B cell (primary cell): Measurements from ENCODE around the gene MGA.

ENCODE experiments used
- EZH2 ChIP-seq: IDR thresholded peaks from 2 replicates; pipeline ENCODE4 v1.6.1; 2012; ENCODE audit warnings: borderline replicate concordance, low read depth, mild to moderate bottlenecking, moderate library complexity, low read length; ENCODE audit not compliant: insufficient read depth, poor library complexity, severe bottlenecking
- TF ChIP-seq, protein P1 (sequence below): fragments of 200-600 bp; IDR thresholded peaks from one replicate; pipeline ENCODE4 v1.8.0; 2022; ENCODE audit warnings: antibody characterized with exemption, mild to moderate bottlenecking

DNA sequence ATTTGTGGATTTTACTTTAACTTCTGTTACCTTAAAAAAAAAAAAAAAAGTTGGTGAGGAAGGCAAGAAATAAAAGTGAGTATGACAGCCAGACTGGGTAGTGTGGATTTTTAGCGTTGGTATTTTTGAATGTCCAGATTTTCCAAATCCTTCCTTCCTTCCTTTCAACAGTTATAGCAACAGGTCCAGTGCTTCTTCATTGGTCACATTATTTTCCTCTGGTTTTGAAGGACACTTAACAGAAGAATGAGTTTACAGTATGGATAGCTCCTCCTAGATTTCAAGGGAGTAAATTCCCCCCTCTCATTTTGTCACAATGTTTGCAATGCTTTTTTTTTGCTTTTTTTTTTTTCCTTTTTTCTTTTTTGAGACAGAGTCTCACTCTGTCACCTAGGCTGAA is 120.5 kb downstream of the MGA start:
- TF ChIP-seq, protein P1, sequence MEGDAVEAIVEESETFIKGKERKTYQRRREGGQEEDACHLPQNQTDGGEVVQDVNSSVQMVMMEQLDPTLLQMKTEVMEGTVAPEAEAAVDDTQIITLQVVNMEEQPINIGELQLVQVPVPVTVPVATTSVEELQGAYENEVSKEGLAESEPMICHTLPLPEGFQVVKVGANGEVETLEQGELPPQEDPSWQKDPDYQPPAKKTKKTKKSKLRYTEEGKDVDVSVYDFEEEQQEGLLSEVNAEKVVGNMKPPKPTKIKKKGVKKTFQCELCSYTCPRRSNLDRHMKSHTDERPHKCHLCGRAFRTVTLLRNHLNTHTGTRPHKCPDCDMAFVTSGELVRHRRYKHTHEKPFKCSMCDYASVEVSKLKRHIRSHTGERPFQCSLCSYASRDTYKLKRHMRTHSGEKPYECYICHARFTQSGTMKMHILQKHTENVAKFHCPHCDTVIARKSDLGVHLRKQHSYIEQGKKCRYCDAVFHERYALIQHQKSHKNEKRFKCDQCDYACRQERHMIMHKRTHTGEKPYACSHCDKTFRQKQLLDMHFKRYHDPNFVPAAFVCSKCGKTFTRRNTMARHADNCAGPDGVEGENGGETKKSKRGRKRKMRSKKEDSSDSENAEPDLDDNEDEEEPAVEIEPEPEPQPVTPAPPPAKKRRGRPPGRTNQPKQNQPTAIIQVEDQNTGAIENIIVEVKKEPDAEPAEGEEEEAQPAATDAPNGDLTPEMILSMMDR, result no peak
- no peak for TF ChIP-seq EZH2
